Middle frontal gyrus (tissue), 1 donor: ENCODE measurements around the gene DRD5.
A peak's percentile ranks its signal among the peaks of the same experiment; 100 is the strongest.
"Not testable (repeated sequence)": the region's sequence is repeated elsewhere in the genome, so short reads cannot be mapped to it uniquely, and the experiment has no call there.

Source experiments
- DNase-seq: peaks from one replicate; pipeline ENCODE4 v3.0.0-alpha.2; 2015; ENCODE audit warnings: low spot score; ENCODE audit errors: extremely low spot score

Gene DRD5

GRCh38 chr4:9781343-9782135, at the start of gene DRD5:
TSS of gene DRD5 (plus strand) at chr4:9781634. CDS start at chr4:9782030, 396 bp downstream.
- DNase-seq, result no peak

- DNase-seq, result not testable (repeated sequence)
These were observed 49.2 kb upstream of the DRD5 start for GRCh38 chr4:9732256-9732655.

GRCh38 chr4:9735515-9735914, 45.9 kb upstream of the DRD5 start:
- DNase-seq, result no peak

- not testable (repeated sequence) for DNase-seq
These were observed 44.2 kb upstream of the DRD5 start for GRCh38 chr4:9737280-9737679.

GRCh38 chr4:9743789-9744188, 37.6 kb upstream of the DRD5 start:
- DNase-seq, result not testable (repeated sequence)

- DNase-seq, result no peak
These were observed 35.7 kb upstream of the DRD5 start for GRCh38 chr4:9745782-9746181.

- DNase-seq, result no peak
These were observed 22.7 kb upstream of the DRD5 start for GRCh38 chr4:9758641-9759317.

GRCh38 chr4:9762823-9763475, 18.5 kb upstream of the DRD5 start:
- peak; percentile 81 for DNase-seq

- no peak for DNase-seq
These were observed 17.2 kb upstream of the DRD5 start for GRCh38 chr4:9764155-9764696.

- no peak for DNase-seq
These were observed 16.3 kb upstream of the DRD5 start for GRCh38 chr4:9765091-9765490.

GRCh38 chr4:9769321-9769720, 12.1 kb upstream of the DRD5 start:
- no peak for DNase-seq

GRCh38 chr4:9771034-9771433, 10.4 kb upstream of the DRD5 start:
- DNase-seq, result no peak

GRCh38 chr4:9773471-9773870, 8.0 kb upstream of the DRD5 start:
- no peak for DNase-seq

- DNase-seq, result no peak
These were observed 652 bp downstream of the DRD5 start for GRCh38 chr4:9782136-9782436.

GRCh38 chr4:9785891-9786290, 4.5 kb downstream of the DRD5 start:
- DNase-seq, result not testable (repeated sequence)

- DNase-seq, result no peak
These were observed 10.9 kb downstream of the DRD5 start for GRCh38 chr4:9792381-9792780.

- DNase-seq, result not testable (repeated sequence)
These were observed 15.2 kb downstream of the DRD5 start for GRCh38 chr4:9796641-9797040.

GRCh38 chr4:9800848-9801247, 19.4 kb downstream of the DRD5 start:
- no peak for DNase-seq

- no peak for DNase-seq
These were observed 23.5 kb downstream of the DRD5 start for GRCh38 chr4:9804918-9805317.

- no peak for DNase-seq
These were observed 26.6 kb downstream of the DRD5 start for GRCh38 chr4:9808077-9808476.

- DNase-seq, result no peak
These were observed 30.4 kb downstream of the DRD5 start for GRCh38 chr4:9811806-9812205.
